Urothelium cell line (cell line): Measurements from ENCODE around the gene ZNF527.
"Not testable (repeated sequence)": the region's sequence is repeated elsewhere in the genome, so short reads cannot be mapped to it uniquely, and the experiment has no call there.

Experiments
- DNase-seq: peaks from one replicate; pipeline ENCODE4 v3.0.0; 2011; ENCODE audit warnings: low spot score, mixed read lengths
- FAIRE-seq: peaks from 2 replicates; lab custom pipeline; 2011; peaks lifted over from hg19 to GRCh38; lab: Jason Lieb, UNC

The ZNF527 gene

GRCh38 chr19:37370880-37371661 is at the start of gene ZNF527:
Gene ZNF527, plus strand, starts transcription at chr19:37371099. Its CDS starts 3,100 bp downstream, at chr19:37374199.
- peak; percentile 96 for DNase-seq
- peak; percentile 96 for FAIRE-seq

GRCh38 chr19:37329686-37330085 is 41.2 kb upstream of the ZNF527 start:
- DNase-seq = no peak
- FAIRE-seq = no peak

- no peak for FAIRE-seq
- DNase-seq = no peak
These were observed 38.1 kb upstream of the ZNF527 start for GRCh38 chr19:37332839-37333238.

GRCh38 chr19:37333457-37333856 is 37.4 kb upstream of the ZNF527 start:
- DNase-seq (no peak), FAIRE-seq (no peak)

GRCh38 chr19:37334179-37335071 is 36.5 kb upstream of the ZNF527 start:
- FAIRE-seq (no peak), DNase-seq (no peak)

GRCh38 chr19:37342753-37343152 is 28.1 kb upstream of the ZNF527 start:
- no peak for FAIRE-seq
- no peak for DNase-seq

- DNase-seq (no peak), FAIRE-seq (no peak)
These were observed 24.8 kb upstream of the ZNF527 start for GRCh38 chr19:37346091-37346490.

GRCh38 chr19:37348060-37348459 is 22.8 kb upstream of the ZNF527 start:
- DNase-seq = no peak
- FAIRE-seq = no peak

GRCh38 chr19:37353968-37354367 is 16.9 kb upstream of the ZNF527 start:
- DNase-seq (no peak), FAIRE-seq (no peak)

GRCh38 chr19:37355901-37356300 is 15.0 kb upstream of the ZNF527 start:
- FAIRE-seq = no peak
- DNase-seq = no peak

- no peak for FAIRE-seq
- DNase-seq = no peak
These were observed 8.9 kb upstream of the ZNF527 start for GRCh38 chr19:37361994-37362393.

- no peak for FAIRE-seq
- DNase-seq = no peak
These were observed 8.2 kb upstream of the ZNF527 start for GRCh38 chr19:37362733-37363132.

- FAIRE-seq, DNase-seq: not testable (repeated sequence)
These were observed 466 bp upstream of the ZNF527 start for GRCh38 chr19:37370386-37370879.

- FAIRE-seq (no peak), DNase-seq (no peak)
These were observed 18.3 kb downstream of the ZNF527 start for GRCh38 chr19:37389234-37389633.

GRCh38 chr19:37391399-37391798 is 20.5 kb downstream of the ZNF527 start:
- not testable (repeated sequence) for FAIRE-seq, DNase-seq

GRCh38 chr19:37401078-37401477 is 30.2 kb downstream of the ZNF527 start:
- no peak for FAIRE-seq
- no peak for DNase-seq

GRCh38 chr19:37403403-37403802 is 32.5 kb downstream of the ZNF527 start:
- DNase-seq (no peak), FAIRE-seq (no peak)

- not testable (repeated sequence) for FAIRE-seq, DNase-seq
These were observed 35.4 kb downstream of the ZNF527 start for GRCh38 chr19:37406140-37406846.

GRCh38 chr19:37412700-37413099 is 41.8 kb downstream of the ZNF527 start:
- no peak for FAIRE-seq
- no peak for DNase-seq

GRCh38 chr19:37413313-37414084 is 42.6 kb downstream of the ZNF527 start:
- DNase-seq (no peak), FAIRE-seq (no peak)
